Measurements from ENCODE around the gene JTB.
A peak's percentile ranks its signal among the peaks of the same experiment; 100 is the strongest.

DNA sequence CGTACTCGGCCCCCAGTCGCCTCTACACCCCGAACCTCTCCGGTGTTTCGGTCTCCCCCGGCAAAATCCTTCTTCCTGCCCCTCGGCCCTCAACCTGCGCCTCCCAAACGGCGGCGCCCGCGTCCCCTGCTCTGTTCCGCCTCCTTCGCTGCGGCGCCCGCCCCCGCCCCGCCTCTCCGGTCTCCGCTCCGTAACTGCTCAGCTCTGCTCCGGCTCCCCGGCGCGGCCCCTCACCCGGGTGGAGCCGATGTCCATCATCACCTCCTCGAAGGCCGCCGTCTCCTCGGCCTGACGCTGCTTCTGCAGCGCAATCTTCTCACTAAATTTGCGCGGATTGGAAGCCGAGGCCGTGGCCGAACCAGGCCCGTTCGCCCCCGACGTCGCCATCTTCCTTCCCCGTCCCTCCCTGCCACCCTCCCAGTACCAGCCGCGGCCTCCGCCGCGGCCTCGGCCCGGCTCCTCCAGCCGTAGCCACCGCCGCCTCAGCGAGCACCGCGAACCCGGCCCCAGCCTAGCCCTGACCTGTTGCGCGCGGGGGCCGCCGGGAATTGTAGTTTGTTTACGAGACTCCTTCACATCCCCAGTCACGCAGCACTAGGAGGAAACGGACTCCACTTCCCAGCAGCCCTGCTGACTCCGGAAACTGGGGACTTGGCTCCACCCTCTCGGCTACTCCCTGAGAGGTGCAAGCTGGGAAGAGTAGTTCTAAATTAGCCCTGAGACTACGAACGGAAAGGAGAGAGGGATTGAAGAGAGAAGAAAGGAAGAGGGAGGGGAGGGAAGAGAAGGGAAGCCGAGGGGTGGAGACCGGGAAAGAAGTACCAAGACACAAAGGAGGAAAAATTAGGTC lies 19.1 kb downstream of the JTB start, which contains the start of gene CRTC2:
- TF ChIP-seq CTCF (IDR thresholded peaks at IDR 0.05; ENCODE audit: poor library complexity, severe bottlenecking): peak; percentile 23
- TF ChIP-seq EZH2 (IDR thresholded peaks at IDR 0.05; ENCODE audit: borderline replicate concordance, insufficient read depth, low read length, poor library complexity, severe bottlenecking): no peak
- TF ChIP-seq TAF1 (IDR thresholded peaks at IDR 0.05; ENCODE audit: low read depth): peak; percentile 34
- peak; percentile 84 for TF ChIP-seq POLR2AphosphoS5 (IDR thresholded peaks at IDR 0.05)
- TF ChIP-seq, protein P1, sequence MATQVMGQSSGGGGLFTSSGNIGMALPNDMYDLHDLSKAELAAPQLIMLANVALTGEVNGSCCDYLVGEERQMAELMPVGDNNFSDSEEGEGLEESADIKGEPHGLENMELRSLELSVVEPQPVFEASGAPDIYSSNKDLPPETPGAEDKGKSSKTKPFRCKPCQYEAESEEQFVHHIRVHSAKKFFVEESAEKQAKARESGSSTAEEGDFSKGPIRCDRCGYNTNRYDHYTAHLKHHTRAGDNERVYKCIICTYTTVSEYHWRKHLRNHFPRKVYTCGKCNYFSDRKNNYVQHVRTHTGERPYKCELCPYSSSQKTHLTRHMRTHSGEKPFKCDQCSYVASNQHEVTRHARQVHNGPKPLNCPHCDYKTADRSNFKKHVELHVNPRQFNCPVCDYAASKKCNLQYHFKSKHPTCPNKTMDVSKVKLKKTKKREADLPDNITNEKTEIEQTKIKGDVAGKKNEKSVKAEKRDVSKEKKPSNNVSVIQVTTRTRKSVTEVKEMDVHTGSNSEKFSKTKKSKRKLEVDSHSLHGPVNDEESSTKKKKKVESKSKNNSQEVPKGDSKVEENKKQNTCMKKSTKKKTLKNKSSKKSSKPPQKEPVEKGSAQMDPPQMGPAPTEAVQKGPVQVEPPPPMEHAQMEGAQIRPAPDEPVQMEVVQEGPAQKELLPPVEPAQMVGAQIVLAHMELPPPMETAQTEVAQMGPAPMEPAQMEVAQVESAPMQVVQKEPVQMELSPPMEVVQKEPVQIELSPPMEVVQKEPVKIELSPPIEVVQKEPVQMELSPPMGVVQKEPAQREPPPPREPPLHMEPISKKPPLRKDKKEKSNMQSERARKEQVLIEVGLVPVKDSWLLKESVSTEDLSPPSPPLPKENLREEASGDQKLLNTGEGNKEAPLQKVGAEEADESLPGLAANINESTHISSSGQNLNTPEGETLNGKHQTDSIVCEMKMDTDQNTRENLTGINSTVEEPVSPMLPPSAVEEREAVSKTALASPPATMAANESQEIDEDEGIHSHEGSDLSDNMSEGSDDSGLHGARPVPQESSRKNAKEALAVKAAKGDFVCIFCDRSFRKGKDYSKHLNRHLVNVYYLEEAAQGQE (IDR thresholded peaks at IDR 0.05; ENCODE audit: borderline replicate concordance): peak; percentile 63
- TF ChIP-seq EP300 (conservative IDR thresholded peaks at IDR 0.05; ENCODE audit: poor library complexity, severe bottlenecking): peak; percentile 31
- peak; percentile 73 for TF ChIP-seq MXI1 (conservative IDR thresholded peaks at IDR 0.05; ENCODE audit: poor library complexity, severe bottlenecking)
- no peak for TF ChIP-seq RAD21 (conservative IDR thresholded peaks at IDR 0.05)

Data from neural cell (in vitro differentiated cells).